Right lobe of liver (tissue), 6 donors: ENCODE results near the gene NUDC. TPM values are rescaled to one million over a fixed set of nuclear protein-coding genes. Genes with fewer than 3 reads are reported as not detected.
A peak's percentile ranks its signal among the peaks of the same experiment; 100 is the strongest.

ENCODE experiments used
- ATAC-seq, 4 donors: fragments of 200-7000 bp; cut with Tn5 transposase; one replicate each; pipeline ENCODE4 v1.9.1; 2020; ENCODE audit warnings: mild to moderate bottlenecking in 4 of 4, moderate library complexity in 4 of 4
- DNase-seq, 3 donors: peaks; one replicate each; pipeline ENCODE4 v3.0.0-alpha.2; 2020
- H3K27ac ChIP-seq, 3 donors: fragments of 200-600 bp; one replicate each; pipeline ENCODE4 v1.8.0; 2022
- H3K27me3 ChIP-seq, 2 donors: fragments of 200-600 bp; one replicate each; pipeline ENCODE4 v1.8.0; 2022
- H3K36me3 ChIP-seq, 4 donors: fragments of 200-600 bp; sonication (generic) in 1 of 4; one replicate each; pipeline versions ENCODE4 v1.5.1 to v1.8.0; 2017 to 2022; ENCODE audit warnings: control low read depth in 1 of 4
- H3K4me1 ChIP-seq, 4 donors: fragments of 200-600 bp; sonication (generic) in 1 of 4; one replicate each; pipeline versions ENCODE4 v1.5.1 to v1.8.0; 2017 to 2022; ENCODE audit warnings: control low read depth in 1 of 4
- H3K4me3 ChIP-seq, 3 donors: fragments of 200-600 bp; one replicate each; pipeline ENCODE4 v1.8.0; 2022
- H3K9me3 ChIP-seq, 4 donors: fragments of 200-600 bp; sonication (generic) in 1 of 4; one replicate each; pipeline versions ENCODE4 v1.5.1 to v1.8.0; 2017 to 2022; ENCODE audit warnings: control low read depth in 1 of 4
- POLR2A ChIP-seq: fragments of 450-650 bp; IDR thresholded peaks from one replicate; pipeline ENCODE4 v1.6.1; 2017; ENCODE audit warnings: antibody characterized with exemption, mild to moderate bottlenecking
- WGBS: methylation state at CpG from one replicate; pipeline ENCODE4 v1.1.6; 2018; ENCODE audit warnings: low coverage, low lambda C conversion rate; ENCODE audit not compliant: insufficient coverage; ENCODE audit errors: missing lambda C conversion rate; 5-methylcytosine and 5-hydroxymethylcytosine counted together
- intact Hi-C, 2 donors: fragments of 100-400 bp; cut with DNase I; formaldehyde crosslinking; loops; one replicate each; pipeline versions ENCODE4 v1.11.2 to v1.14.1; 2022
- total RNA-seq, 6 experiments: library from RNA; depleted of rRNA in 2 of 6; stranded (reverse); fragments of >200 nt in 2 of 6; fragmentation: NEBNext Ultra II Directional in 3 of 6; extraction: Animal tissue kit (Norgen Biotek cat#: 25700) in 3 of 6; gene quantifications; one replicate each; pipeline versions ENCODE4 v1.1.0 to v1.2.4, GENCODE V29; 2016 to 2023
- TF ChIP-seq, protein P1 (sequence below), 4 donors: fragments of 200-600 bp in 3 of 4; fragments of 450-650 bp in 1 of 4; IDR thresholded peaks; one replicate each; pipeline versions ENCODE4 v1.5.1 to v1.8.0; 2016 to 2022; ENCODE audit warnings: antibody characterized with exemption in 4 of 4, mild to moderate bottlenecking in 2 of 4
- donor health status: DM: no; HTN: yes; CAD: no.
- donor health status: DM: no; HTN: no; CAD: no.
- donor health status: DM: no; HTN: no; CAD: no.
- donor health status: DM: no; HTN: yes; CAD: no.
- donor health status: DM: no; HTN: yes; CAD: no.

The NUDC gene
- total RNA-seq, 6 experiments from 2014 or later = 40.9 to 60.8 (median 48.4) TPM

DNA sequence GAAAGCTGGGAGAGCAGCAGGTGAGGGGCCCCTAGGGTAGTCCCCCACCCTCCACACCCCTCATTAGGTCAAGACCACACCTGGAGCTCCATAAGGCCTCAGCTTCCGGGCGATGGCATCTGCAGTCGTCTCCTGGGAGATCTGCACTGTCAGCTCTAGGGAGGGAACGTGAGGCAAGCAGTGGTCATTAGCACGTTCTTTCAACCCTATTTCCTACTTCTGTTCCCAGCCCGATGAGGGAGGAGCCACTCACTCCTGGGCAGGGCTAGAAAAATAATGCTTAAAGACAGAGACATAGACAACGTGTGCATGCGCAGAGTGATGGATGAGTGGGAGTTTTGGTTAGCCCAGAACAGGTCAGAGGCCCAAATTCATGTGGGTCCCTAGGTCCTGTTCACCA lies 29.1 kb downstream of the NUDC start:
- ATAC-seq (no peak), DNase-seq (peak in 1 of 3 donors; percentile 42)
- H3K27ac ChIP-seq = no peak overlapping the region

DNA sequence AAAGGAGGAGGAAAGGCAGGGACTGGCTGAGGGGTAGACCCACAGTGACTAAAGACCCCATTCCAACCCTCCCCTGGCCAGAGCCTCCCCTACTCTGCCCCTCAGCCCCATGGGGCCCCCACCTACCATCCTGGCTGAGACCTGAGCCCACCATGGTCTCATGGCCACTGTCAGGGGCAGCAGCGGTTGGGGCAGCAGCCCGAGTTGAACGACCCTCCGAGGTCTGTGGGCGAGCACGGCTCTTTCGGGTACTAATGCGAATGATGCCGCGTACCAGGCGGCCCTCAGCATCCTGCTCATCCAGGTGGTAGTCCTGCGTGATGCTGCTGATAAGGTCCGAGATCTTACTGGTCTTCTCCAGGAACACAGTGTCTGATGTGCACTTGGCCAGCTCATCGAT lies 29.7 kb downstream of the NUDC start:
- H3K36me3 ChIP-seq = no peaks in the 10 kb centered on the region
- DNase-seq (no peak), ATAC-seq (no peak)
- no CpG with 5 or more reads among the region's 14 CpGs for WGBS
- H3K4me3 ChIP-seq = no peak overlapping the region
- no peak for TF ChIP-seq POLR2A
- TF ChIP-seq, protein P1, sequence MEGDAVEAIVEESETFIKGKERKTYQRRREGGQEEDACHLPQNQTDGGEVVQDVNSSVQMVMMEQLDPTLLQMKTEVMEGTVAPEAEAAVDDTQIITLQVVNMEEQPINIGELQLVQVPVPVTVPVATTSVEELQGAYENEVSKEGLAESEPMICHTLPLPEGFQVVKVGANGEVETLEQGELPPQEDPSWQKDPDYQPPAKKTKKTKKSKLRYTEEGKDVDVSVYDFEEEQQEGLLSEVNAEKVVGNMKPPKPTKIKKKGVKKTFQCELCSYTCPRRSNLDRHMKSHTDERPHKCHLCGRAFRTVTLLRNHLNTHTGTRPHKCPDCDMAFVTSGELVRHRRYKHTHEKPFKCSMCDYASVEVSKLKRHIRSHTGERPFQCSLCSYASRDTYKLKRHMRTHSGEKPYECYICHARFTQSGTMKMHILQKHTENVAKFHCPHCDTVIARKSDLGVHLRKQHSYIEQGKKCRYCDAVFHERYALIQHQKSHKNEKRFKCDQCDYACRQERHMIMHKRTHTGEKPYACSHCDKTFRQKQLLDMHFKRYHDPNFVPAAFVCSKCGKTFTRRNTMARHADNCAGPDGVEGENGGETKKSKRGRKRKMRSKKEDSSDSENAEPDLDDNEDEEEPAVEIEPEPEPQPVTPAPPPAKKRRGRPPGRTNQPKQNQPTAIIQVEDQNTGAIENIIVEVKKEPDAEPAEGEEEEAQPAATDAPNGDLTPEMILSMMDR (IDR thresholded peaks at IDR 0.05) = no peak
- intact Hi-C loops = no loop called here
- H3K9me3 ChIP-seq = no peaks in the 10 kb centered on the region
- H3K27ac ChIP-seq = no peak overlapping the region
- no peaks in the 10 kb centered on the region for H3K27me3 ChIP-seq
- H3K4me1 ChIP-seq = peaks cover 0 to 41% (median 19%) of the 10 kb centered on the region in 4 donors

More for the DNA sequence above, 29.1 kb downstream of the NUDC start:
- H3K4me1 ChIP-seq = peaks cover 0 to 48% (median 22%) of the 10 kb centered on the region in 4 donors
- intact Hi-C loops = no loop called here
- 42% methylated on average over 5 of the region's 8 CpGs for WGBS
- no peak overlapping the region for H3K4me3 ChIP-seq
- TF ChIP-seq, protein P1 (IDR thresholded peaks at IDR 0.05) = no peak
- no peak for TF ChIP-seq POLR2A
- H3K36me3 ChIP-seq = no peaks in the 10 kb centered on the region
- H3K27me3 ChIP-seq = no peaks in the 10 kb centered on the region
- H3K9me3 ChIP-seq = no peaks in the 10 kb centered on the region

DNA sequence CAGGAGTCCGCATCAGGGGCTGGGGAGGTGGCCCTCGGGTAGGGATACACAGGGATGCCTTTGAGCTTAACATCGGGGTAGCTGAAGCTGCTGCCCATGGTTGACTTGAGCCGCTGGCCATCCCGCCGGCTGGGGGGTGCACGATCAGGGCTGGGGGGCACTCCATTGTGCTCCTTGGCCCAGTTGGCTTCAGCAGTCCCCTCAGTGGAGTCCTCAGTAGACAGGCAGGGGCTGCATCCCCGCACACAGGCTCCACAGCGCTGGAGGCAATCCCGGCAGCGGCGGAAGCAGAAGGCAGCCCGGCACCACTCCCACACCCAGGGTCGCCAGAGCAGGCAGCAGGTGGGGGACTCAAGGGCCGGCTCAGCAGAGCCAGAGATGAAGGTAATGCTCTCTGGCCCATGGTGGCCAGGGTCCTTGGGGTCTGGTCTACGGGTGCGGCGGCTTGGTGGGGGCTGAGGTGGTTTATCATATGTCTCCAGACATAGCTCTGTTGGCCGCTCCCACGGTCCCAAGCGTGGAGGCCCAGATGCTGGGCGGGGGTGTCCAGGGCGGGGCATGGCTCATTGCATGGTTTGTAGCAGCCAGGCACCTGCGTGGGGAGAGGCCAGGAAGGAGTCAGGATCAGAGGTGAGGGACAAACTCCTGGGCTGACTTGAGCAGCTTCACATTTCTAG lies 30.4 kb downstream of the NUDC start:
- WGBS = 100% methylated on average over 2 of the region's 24 CpGs
- H3K4me3 ChIP-seq = no peak overlapping the region
- ATAC-seq (no peak), DNase-seq (no peak)
- no peak overlapping the region for H3K27ac ChIP-seq
- no peaks in the 10 kb centered on the region for H3K9me3 ChIP-seq
- H3K27me3 ChIP-seq = no peaks in the 10 kb centered on the region
- H3K4me1 ChIP-seq = peaks cover 0 to 34% (median 15%) of the 10 kb centered on the region in 4 donors
- TF ChIP-seq POLR2A = no peak
- TF ChIP-seq, protein P1 (IDR thresholded peaks at IDR 0.05) = no peak
- no peaks in the 10 kb centered on the region for H3K36me3 ChIP-seq
- intact Hi-C loops = no loop called here

DNA sequence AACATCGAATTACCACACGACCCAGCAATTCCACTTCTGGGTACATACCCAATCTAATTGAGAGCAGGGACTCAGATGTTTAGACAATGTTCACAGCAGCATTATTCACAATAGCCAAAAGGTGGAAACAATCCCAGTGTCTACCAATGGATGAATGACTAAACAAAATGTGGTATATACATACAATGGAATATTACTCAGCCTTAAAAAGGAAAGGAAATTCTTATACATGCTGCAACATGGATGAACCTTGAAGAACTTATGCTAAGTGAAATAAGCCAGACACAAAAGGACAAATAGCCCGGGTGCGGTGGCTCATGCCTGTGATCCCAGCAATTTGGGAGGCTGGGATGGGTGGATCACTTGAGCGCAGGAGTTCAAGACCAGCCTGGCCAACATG lies 31.8 kb downstream of the NUDC start:
- Histone ChIP-seq H3K4me3 (no peak overlapping the region), H3K27ac (no peak overlapping the region), H3K27me3 (no peaks in the 10 kb centered on the region), H3K36me3 (no peaks in the 10 kb centered on the region), H3K9me3 (no peaks in the 10 kb centered on the region), H3K4me1 (peaks cover 0 to 20% (median 8%) of the 10 kb centered on the region in 4 donors)
- no peak for TF ChIP-seq POLR2A
- TF ChIP-seq, protein P1 (IDR thresholded peaks at IDR 0.05) = no peak
- intact Hi-C loops = no loop called here
- 94% methylated on average over 4 of the region's 5 CpGs for WGBS
- DNase-seq (no peak), ATAC-seq (no peak)
